HG02588 (cell line): Measurements from ENCODE around the gene RBM43.
"Not testable (repeated sequence)": the region's sequence is repeated elsewhere in the genome, so short reads cannot be mapped to it uniquely, and the experiment has no call there.

Experiments
- ATAC-seq: cut with Tn5 transposase; IDR thresholded peaks from one replicate; pipeline ENCODE4 v1.9.1; 2021; ENCODE audit warnings: mild to moderate bottlenecking, moderate library complexity; ENCODE audit not compliant: unreplicated experiment

The RBM43 gene

DNA sequence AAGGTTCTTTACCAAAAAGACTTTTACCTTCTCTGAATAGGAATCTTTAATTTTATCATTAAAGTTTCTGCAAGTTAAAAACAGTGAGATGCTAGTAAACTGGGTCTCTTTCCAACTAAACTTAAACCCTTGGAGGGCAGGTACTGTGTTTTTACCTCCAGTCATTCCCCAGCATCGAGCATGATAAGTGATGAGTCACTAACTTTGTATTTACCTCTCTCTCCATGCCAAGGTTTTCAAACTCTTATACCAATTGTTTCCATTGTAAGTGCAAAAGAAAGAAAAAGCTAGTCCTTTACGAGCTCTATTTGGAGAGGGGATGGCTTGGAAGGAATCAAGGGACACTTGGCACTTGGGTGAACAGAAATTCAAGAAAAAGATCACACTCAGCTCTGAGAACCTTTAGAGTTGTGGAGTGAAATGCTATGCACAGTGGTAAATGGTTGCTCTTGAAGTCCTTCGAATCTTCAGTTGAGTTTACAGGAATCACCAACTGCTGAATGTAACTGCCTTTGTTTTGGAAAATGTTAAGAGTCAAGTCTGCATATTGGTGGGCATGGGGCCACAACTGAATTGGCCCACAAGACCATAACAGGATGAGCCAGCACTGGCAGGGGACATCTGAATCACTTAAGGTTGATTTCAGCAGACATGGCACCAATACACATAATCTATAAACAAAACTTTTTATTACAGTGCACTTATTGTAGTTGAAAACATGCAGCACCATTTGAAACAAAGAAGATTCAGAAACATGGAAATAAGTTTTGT, 8.3 kb upstream of the RBM43 start:
- ATAC-seq: no peak

DNA sequence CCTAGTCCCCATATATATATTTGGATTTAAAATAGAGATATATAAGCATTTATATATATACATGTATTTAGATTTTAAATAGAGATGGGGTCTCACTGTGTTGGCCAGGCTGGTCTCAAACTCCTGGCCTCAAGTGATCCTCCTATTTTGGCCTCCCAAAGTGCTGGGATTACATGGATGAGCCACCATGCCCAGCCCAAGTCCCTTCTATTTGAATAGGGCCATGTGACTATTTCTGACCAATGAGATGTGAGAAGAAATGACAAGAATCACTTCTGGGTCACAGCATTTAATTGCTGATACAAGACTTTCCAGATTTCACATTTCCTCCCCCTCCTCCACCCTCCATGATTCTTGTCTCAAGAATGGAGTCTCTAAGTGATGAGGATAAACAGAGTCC, 6.4 kb upstream of the RBM43 start:
- ATAC-seq: no peak

DNA sequence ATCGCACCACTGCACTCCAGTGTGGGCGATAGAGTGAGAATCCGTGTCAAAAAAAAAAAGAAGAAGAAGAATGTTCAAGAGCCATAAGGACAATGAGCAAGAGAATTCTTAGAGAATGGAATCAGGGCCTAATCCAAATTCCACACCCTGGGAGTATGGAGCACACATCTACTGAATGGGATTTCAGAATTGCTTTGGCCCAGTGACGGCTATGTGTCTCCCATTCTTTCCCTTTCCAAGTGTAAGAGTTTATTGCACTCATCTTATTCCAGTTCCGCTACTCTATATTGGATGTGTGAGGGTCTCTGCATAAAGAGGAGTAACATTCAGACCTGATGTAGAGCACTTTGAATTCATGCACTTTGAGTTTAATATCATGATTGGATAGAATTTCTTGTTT, 5.9 kb upstream of the RBM43 start:
- ATAC-seq: no peak

DNA sequence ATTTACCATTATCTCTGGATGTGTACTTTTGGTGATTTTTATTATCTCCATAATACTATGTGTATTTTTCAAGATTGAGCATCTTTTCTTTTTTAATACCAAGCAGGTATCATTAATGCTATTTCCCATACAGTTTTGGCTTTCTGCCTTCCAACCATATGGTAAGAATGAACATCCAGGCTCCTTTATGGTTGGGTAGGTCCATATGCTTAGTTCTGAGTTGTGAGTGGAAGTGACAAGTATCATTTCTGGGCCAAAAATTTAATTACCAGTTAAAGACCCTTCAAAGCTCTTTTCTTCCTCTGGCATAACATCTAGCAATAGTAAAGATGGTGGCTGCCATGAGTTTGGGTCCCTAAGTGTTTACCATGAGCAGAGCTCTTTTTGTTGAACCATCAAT, 4.3 kb upstream of the RBM43 start:
- ATAC-seq: no peak

DNA sequence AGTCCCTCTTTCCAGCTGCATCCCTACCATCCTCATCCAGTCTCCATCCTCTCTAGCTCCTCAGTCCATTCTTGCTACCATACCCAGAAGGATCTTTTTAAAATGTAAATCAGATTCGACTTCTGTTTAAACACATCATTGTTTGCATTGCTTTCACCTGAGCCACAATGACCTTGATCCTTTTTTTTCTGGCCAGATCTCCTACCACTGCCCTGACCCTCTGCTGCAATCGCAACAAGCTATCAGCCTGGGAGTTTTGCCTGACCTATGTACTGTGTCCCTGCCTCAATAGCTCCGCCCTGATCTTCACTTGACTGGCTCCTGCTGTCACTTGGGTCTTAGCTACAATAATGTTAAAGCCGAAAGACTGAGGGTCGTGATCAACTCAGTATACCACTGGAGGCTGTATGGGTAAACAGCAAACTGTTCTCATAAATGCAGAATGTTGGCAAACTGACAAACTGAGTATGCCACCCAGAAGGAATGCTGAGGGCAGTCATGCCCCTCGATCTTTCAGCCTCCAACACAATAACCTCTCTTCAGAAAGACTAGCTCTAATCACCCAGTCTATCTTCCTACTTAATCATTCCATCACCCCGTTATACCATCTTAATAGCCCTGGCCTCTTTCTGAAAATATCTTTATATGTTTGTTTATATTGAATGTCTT, 2.6 kb upstream of the RBM43 start:
- ATAC-seq: no peak

DNA sequence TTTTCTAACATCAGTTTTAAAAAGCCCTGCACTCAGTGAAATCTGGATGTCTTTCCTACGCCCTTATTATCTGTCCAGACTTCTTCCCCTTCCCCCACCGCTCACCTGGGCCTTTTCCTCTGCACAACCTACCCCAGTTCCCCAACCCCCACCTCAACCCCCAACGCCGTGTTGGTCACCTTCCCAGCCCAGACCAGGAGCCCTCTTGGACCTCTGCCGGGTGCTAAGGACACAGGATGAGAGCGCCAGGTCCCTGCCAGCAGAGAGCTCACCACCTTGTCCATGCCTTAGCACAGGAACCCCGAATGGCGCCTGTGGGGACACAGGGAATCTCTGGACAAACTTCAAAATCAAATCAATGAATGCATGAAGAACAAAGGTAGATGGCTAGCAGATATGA, 966 bp upstream of the RBM43 start:
- no peak for ATAC-seq

DNA sequence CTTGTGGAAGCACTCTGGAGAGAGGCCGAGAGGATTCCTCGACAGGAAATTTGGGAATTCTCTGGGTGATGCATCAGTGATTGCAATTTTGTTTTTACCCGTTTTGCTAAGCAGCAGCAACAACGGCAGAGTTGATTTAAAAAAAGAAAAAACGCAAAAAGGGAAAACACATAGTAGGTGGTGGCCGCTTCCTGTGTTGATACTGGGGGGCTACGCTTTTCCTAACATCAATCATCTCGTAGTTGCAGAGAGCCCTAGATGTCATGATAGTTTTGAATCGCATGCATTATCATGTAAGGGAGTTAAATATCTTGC, 271 bp upstream of the RBM43 start:
- ATAC-seq: no peak

DNA sequence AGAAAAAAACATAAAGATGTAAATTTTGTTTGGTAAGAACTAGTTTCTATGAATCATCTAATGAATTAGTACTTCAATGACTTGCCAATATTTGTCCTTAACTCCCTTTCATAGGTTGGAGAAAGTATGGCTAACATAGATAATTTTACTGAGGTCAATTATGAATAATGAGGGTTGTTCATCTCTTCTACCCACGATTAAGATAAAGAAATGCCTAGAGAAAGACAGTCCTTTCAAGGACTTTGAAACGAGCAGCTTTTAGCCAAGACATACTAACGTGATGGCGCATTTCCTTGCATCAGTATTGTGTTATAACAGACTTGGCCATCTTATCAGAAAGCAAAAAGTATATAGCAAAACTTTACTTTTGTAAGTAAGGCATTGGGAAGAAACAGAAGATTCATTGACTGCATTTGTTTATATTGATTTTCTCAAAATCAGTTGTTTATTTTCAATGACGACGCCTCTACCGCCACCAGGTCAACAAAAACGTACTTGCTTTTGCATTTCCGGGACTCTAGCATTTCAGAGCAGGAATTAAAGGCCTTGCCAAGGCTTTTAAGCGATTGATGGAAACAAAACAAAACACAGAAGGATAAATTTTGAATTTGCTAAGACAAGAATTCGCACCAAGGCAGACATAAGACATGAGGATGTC, 961 bp downstream of the RBM43 start:
- peak; percentile 15 for ATAC-seq

DNA sequence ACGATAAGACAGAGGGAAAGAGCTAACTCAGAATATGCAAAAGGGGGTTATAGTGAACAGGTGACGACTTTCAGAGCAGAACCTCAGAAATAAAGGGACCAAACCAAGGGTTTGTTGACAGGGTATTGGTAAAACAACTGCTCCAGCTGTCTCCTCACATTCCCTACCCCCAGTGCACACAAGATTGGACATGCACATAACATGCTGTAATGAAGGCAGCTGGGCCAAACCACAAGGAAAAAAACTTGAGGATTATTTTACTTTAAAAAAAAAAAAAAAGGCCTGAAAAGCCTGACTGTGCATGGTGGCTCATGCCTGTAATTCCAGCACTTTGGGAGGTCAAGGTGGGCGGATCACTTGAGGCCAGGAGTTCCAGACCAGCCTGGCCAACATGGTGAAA, 3.5 kb downstream of the RBM43 start:
- no peak for ATAC-seq

DNA sequence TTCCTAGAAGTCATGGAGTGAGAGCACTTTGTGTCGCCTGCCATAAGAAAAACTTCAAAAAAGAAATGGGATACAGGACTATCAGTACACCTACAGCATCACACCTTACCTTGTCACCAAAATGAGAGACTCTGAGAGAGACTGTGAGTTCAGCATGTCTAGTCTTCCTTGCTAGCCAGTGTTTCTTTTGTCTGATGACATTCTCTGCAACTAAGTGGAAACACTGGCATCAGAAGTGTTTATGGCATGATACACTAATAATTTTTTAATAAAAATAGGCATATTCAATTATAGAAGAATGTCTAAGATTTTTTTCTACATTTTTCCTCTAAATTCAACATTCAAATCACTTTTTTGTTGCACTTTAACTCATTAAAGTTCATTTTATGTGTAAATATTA, 9.0 kb downstream of the RBM43 start:
- no peak for ATAC-seq

DNA sequence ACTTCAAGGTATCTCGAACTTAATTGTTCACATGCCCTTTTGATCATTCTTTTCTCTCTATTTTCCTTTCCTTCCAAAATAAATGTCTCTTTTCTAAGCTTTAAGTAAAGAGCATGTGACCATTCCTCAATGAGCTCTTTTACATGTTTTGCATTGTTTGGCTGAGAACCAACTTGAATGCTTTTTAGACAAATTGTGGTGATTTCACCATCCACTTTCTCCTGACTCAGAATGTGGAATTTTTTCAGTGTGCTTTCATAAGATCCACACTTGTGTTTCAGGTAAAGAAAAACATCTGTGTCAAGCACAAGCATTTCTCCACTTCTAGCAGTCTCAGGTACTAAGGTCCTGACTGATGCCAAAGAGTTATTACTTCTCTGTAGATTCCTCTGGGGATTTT, 10.7 kb downstream of the RBM43 start:
- no peak for ATAC-seq

DNA sequence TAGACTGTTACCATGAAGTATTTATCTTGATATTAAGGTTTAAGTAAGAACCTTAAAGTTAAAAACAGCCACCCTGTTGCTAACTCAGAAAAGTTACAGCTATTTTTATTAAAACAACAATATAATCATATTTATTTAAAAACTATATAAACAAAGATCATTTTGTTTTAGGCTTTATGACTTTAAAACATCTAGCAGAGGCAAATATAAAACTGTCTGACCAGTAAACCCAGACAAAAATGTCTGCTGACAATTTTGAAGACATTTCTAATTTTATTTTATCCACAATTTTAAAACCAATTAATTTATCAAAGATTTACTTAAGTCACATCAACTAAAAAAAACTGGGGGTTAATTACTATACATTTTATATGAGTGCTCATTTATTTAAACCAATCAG, 14.2 kb downstream of the RBM43 start:
- no peak for ATAC-seq

DNA sequence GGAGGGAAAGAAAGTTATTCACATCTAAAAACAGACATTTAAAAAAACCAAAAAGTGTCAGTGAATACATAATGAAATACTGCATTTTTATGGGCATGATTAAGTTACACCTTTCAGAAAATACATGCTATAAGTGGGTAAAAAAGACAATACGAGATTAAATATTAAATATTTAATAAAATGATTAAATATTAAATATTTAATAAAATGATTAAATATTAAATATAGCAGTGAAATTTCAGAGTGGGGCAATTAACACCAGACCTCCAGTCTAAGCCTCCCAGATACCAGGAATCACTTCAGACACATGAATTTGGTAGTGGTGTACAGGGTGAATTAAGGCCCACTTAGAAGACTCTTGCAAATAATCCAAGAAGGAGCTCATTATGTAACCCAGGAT, 15.5 kb downstream of the RBM43 start:
- no peak for ATAC-seq

DNA sequence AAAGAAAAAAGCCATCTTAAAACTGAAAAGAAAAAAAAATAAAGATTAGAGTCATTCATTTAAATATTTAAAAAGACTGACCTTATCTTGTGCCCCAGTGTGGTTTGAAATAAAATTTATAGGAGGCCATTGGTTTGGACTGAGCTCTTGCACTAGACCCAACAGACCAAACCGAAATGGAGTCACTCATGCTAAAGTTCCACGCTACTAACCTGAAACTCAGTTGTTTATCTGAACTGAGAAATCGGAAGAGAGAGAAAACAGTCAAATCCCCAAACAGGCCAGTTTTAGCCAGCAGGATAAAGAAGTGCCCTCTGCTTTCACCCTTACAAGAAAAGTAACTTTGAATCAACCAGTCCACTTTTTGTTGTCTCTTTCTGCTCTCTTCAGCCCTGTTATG, 18.2 kb downstream of the RBM43 start:
- ATAC-seq: no peak

DNA sequence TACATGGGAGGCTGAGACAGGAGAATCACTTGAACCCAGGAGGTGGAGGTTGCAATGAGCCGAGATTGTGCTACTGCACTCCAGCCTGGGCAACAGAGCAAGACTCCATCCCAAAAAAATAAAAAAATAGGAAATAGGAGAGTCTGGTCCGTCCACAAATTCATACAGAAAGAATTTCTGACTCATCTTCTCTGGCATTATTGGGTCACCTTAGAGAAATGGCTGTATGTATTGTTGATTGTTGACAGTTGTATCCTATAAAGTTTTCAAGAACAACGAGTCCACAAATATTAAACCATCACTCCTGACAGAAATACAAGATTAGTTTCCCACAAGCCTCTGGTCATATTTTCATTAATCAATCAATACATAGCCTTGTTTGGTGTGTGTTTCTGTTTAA, 20.4 kb downstream of the RBM43 start:
- no peak for ATAC-seq

DNA sequence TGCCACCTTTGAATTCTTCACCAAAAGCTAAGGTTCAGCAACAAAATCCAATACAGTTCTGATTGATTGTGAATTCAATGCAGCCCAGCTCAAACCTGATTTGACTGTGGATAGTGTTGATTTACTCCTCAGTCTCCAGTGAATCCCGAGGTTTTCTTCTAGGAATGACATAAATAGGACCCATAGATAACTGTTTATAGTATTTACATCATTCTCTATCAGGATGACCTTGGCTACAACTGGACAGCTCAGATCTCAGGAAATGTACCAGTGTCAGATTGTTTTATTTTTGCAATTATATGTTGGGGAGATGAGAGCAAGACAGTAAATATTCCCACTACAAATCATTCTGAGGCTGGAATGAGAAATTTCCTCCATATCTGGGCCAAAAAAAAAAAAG, 21.2 kb downstream of the RBM43 start:
- ATAC-seq: no peak

DNA sequence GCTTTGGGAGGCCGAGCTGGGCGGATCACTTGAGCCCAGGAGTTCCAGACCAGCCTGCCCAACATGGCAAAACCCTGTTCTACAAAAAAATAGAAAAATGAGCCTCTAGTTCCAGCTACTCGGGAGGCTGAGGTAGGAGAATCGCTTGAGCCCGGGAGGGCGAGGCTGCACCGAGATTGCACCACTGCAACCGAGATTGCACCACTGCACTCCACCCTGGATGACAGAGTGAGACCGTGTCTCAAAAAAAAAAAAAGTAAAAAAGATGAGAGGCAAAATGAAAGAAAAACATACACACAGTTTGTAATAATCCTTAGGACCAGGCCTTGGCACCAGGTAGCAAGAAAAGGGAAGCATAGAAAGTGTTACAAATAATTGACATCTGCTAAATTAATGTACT, 22.0 kb downstream of the RBM43 start:
- no peak for ATAC-seq

DNA sequence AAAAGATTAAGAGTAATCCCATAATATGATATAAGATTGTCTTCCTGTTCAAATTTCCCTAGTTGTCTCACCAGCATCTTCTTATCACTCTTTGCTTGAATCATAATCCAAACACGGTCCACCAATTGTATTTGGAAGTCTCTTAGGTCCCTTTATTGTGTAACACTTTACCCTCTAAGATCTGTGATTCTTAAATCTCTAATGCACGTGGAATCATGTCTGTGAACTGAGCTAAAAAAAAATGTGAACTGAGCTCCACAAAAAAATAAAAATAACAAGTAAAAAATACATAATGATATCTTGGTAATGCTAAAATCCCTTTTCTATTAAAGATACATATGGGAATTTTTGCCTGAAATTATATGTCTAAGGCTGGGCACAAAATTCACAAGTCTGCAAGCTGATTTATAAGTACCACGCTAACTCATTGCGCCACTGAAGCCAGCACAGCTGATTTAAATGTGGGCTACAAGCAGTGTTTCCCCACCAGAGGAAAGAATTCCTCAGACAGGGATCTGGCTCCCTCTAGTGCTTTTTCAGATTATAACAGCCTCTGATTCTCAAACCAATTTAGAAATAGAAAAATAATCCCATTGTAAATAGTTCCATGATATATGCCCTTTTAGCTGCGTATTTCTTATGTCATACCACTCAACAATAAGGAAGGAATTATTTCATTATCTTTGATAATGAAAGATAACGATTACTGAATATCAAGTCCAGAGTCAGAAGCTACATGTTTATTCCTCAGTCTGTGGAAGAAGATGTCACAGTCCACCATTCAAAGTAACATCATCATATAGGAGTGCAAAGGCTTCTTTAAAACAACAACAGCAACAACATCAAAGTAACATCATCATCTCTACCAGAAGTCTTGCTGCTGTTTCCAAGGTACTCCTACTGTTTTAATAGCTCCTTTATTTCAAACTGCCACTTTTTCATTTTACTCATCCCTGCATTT, 22.9 kb downstream of the RBM43 start:
- peak; percentile 87 for ATAC-seq

DNA sequence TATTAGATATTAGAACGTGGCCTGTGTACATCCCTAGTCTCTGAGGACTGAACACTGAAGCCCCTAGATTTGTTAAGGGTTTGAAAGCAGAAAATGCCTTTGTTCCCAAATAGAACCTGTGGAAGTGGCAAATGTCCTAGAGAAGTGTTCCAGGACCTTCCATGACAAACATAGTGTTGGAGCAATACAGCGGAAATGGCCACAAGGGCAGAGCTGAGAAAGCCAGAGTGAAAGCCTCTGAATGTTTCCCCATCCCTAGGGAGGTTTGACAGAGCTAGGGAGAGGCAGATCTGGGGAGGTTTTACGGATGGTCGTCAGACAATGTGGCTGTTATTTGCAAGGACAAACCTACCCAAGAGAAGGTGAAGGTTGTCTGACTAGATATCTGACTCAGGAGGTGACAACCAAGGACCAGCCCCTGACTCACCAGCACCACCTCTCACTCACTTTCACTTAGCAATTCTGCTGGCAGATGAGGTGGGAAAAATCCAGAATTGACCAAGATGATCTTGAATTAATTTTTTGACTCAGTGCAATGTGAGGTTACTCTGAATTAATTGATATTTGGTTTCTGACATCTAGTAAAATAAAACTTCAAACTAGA, 24.1 kb downstream of the RBM43 start:
- no peak for ATAC-seq

DNA sequence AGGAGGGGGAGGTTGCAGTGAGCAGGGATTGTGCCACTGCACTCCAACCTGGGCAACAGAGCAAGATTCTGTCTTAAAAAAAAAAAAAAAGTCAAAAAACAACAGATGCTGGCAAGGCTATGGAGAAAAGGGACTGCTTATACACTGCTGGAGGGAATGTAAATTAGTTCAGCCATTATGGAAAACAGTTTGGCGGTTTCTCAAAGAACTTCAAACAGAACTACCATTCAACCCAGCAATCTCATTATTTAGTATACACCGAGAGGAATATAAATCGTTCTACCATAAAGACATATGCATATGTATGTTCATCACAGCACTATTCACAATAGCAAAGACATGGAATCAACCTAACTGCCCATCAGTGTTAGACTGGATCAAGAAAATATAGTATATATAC, 27.9 kb downstream of the RBM43 start:
- ATAC-seq: not testable (repeated sequence)

DNA sequence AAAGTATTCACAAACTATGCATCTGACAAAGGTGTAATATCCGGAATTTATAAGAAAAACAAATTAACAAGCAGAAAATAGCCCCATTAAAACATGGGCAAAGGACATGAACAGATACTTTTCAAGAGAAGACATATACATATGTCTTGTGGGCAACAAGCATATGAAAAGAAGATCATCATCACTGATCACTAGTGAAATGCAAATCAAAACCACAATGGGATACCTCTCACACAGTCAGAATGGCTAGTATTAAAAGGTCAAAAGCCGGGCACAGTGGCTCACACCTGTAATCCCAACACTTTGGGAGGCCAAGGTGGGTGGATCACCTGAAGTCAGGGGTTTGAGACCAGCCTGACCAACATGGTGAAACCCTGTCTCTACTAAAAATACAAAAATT, 28.4 kb downstream of the RBM43 start:
- not testable (repeated sequence) for ATAC-seq
